CD14-positive monocyte (primary cell): Measurements from ENCODE around the gene RANBP17. TPM values are rescaled to one million over a fixed set of nuclear protein-coding genes. Genes with fewer than 3 reads are reported as not detected.

ENCODE experiments used
- DNase-seq, 3 donors: peaks; one replicate each; pipeline ENCODE4 v3.0.0-alpha.2; 2011 to 2022
- H2AFZ ChIP-seq: 2 replicates; pipeline ENCODE4 v1.6.0; 2012; ENCODE audit warnings: mild to moderate bottlenecking, low read depth, low read length, inconsistent platforms; ENCODE audit not compliant: insufficient read depth, poor library complexity, severe bottlenecking
- H3K27ac ChIP-seq, 2 donors: 1 replicate in 1 of 2; 2 replicates in 1 of 2; pipeline ENCODE4 v1.5.1; 2012 to 2013; ENCODE audit warnings: low read length in 2 of 2, control low read depth in 1 of 2, inconsistent platforms in 1 of 2, low read depth in 1 of 2, mild to moderate bottlenecking in 1 of 2
- H3K27me3 ChIP-seq, 2 donors: one replicate each; pipeline versions ENCODE4 v1.6.0 to v1.6.1; 2011 to 2013; ENCODE audit warnings: low read length in 2 of 2; ENCODE audit not compliant: control insufficient read depth in 2 of 2, insufficient read depth in 2 of 2
- H3K36me3 ChIP-seq, 2 donors: replicated peaks in 1 of 2; 1 replicate in 1 of 2; 2 replicates in 1 of 2; pipeline versions ENCODE4 v1.5.1 to v1.6.1; 2012 to 2013; ENCODE audit warnings: low read length in 2 of 2, control low read depth in 1 of 2, inconsistent platforms in 1 of 2, mild to moderate bottlenecking in 1 of 2; ENCODE audit not compliant: insufficient read depth in 2 of 2, control insufficient read depth in 1 of 2
- H3K4me1 ChIP-seq, 2 donors: 1 replicate in 1 of 2; 2 replicates in 1 of 2; pipeline versions ENCODE4 v1.5.1 to v1.6.1; 2012 to 2013; ENCODE audit warnings: low read length in 2 of 2, control low read depth in 1 of 2, inconsistent platforms in 1 of 2, mild to moderate bottlenecking in 1 of 2, moderate library complexity in 1 of 2; ENCODE audit not compliant: insufficient read depth in 2 of 2, control insufficient read depth in 1 of 2
- H3K4me2 ChIP-seq: replicated peaks from 2 replicates; pipeline ENCODE3; 2012; ENCODE audit warnings: low read length, moderate library complexity, mild to moderate bottlenecking; ENCODE audit not compliant: poor library complexity, severe bottlenecking; ENCODE audit errors: extremely low read depth
- H3K4me3 ChIP-seq, 3 experiments: fragments of 200-600 bp in 1 of 3; sonication (generic) in 1 of 3; replicated peaks in 1 of 3; 1 replicate in 2 of 3; 2 replicates in 1 of 3; pipeline ENCODE4 v1.5.1; 2011 to 2013; ENCODE audit warnings: low read length in 3 of 3, mild to moderate bottlenecking in 3 of 3, control low read depth in 2 of 3, low read depth in 2 of 3, inconsistent platforms in 1 of 3, moderate library complexity in 1 of 3
- H3K79me2 ChIP-seq: 2 replicates; pipeline ENCODE4 v1.6.0; 2012; ENCODE audit warnings: mild to moderate bottlenecking, control low read depth, inconsistent platforms, low read length, moderate library complexity; ENCODE audit not compliant: insufficient read depth
- H3K9ac ChIP-seq: 2 replicates; pipeline ENCODE4 v1.6.0; 2017; ENCODE audit warnings: low read length, mild to moderate bottlenecking; ENCODE audit not compliant: insufficient read depth, poor library complexity, severe bottlenecking
- H3K9me3 ChIP-seq, 2 donors: replicated peaks in 1 of 2; 1 replicate in 1 of 2; 2 replicates in 1 of 2; pipeline versions ENCODE4 v1.5.1 to v1.6.1; 2012 to 2013; ENCODE audit warnings: low read length in 2 of 2, control low read depth in 1 of 2; ENCODE audit not compliant: control insufficient read depth in 1 of 2, insufficient read depth in 1 of 2
- H4K20me1 ChIP-seq: 2 replicates; pipeline ENCODE4 v1.6.0; 2012; ENCODE audit warnings: mild to moderate bottlenecking, low read length, control low read depth, moderate library complexity; ENCODE audit not compliant: insufficient read depth
- H3K27ac Mint-ChIP-seq, 7 donors: one replicate each; pipeline ENCODE4 v1.8.0; 2020; ENCODE audit warnings: mild to moderate bottlenecking in 7 of 7, mixed read lengths in 7 of 7, moderate library complexity in 6 of 7, inconsistent platforms in 2 of 7
- H3K27me3 Mint-ChIP-seq, 3 donors: one replicate each; pipeline ENCODE4 v1.8.0; 2021 to 2022; ENCODE audit warnings: low read depth in 3 of 3, mild to moderate bottlenecking in 3 of 3, mixed read lengths in 3 of 3, moderate library complexity in 3 of 3, inconsistent platforms in 1 of 3
- H3K36me3 Mint-ChIP-seq, 2 donors: one replicate each; pipeline ENCODE4 v1.8.0; 2020; ENCODE audit warnings: mixed read lengths in 2 of 2, inconsistent platforms in 1 of 2, mild to moderate bottlenecking in 1 of 2
- H3K4me1 Mint-ChIP-seq: one replicate; pipeline ENCODE4 v1.8.0; 2020; ENCODE audit warnings: mild to moderate bottlenecking, mixed read lengths
- H3K4me3 Mint-ChIP-seq, 2 donors: one replicate each; pipeline ENCODE4 v1.8.0; 2020; ENCODE audit warnings: mild to moderate bottlenecking in 2 of 2, mixed read lengths in 2 of 2, moderate library complexity in 1 of 2
- H3K9me3 Mint-ChIP-seq, 7 donors: one replicate each; pipeline ENCODE4 v1.8.0; 2020 to 2022; ENCODE audit warnings: mixed read lengths in 7 of 7, mild to moderate bottlenecking in 6 of 7, moderate library complexity in 6 of 7, inconsistent platforms in 2 of 7
- CTCF ChIP-seq: fragments of 200-600 bp; IDR thresholded peaks from one replicate; pipeline ENCODE4 v1.8.0; 2022; ENCODE audit warnings: antibody characterized with exemption, mild to moderate bottlenecking
- WGBS: methylation state at CpG from one replicate; pipeline ENCODE4 v1.1.5; 2013; ENCODE audit warnings: missing lambda C conversion rate; ENCODE audit not compliant: insufficient coverage; 5-methylcytosine and 5-hydroxymethylcytosine counted together
- intact Hi-C, 2 donors: fragments of 100-400 bp; cut with micrococcal nuclease; formaldehyde crosslinking; loops; one replicate each; pipeline versions ENCODE4 v1.15.0 to v1.15.1; 2023
- polyA plus RNA-seq, 3 donors: library from polyadenylated mRNA; depleted of rRNA in 1 of 3; unstranded in 2 of 3; stranded (reverse) in 1 of 3; fragments of 300-500 nt in 2 of 3; fragments of >200 nt in 1 of 3; fragmentation: Illumina TruSeq in 2 of 3; gene quantifications; 1 replicate in 2 of 3; 2 replicates in 1 of 3; pipeline ENCODE4 v1.2.3, GENCODE V29; 2012 to 2021

RANBP17 gene
- polyA plus RNA-seq, 3 donors = 0.07 to 0.13 TPM; not detected in 1

- Histone ChIP-seq H2AFZ (no peak overlapping the region), H4K20me1 (no peaks in the 10 kb centered on the region), H3K27ac (no peak overlapping the region), H3K4me3 (no peak overlapping the region), H3K79me2 (no peaks in the 10 kb centered on the region), H3K4me2 (no peak overlapping the region), H3K36me3 (no peaks in the 10 kb centered on the region), H3K9ac (no peak overlapping the region), H3K27me3 (peaks cover 83 to 99% of the 10 kb centered on the region in 2 donors), H3K4me1 (peaks cover 21 to 29% of the 10 kb centered on the region in 2 donors), H3K9me3 (peaks cover 3 to 51% of the 10 kb centered on the region in 2 donors)
- Mint-ChIP-seq H3K9me3 (peaks cover 0 to 32% (median 18%) of the 10 kb centered on the region in 7 donors), H3K27ac (no peak overlapping the region), H3K4me3 (peak overlapping the region in 1 of 2 donors; percentile 81), H3K4me1 (peaks cover 36% of the 10 kb centered on the region), H3K36me3 (peaks cover 0 to 7% of the 10 kb centered on the region in 2 donors), H3K27me3 (peaks cover 93 to 98% (median 94%) of the 10 kb centered on the region in 3 donors)
- WGBS = 5% methylated on average over 35 of the region's 36 CpGs
- intact Hi-C loops = no loop called here
- DNase-seq = no peak
- no peak for TF ChIP-seq CTCF
Observed at GRCh38 chr5:171315386-171315891, 453.6 kb downstream of the RANBP17 start.

GRCh38 chr5:171315925-171316257, 454.1 kb downstream of the RANBP17 start:
- no peak overlapping the region for H3K27ac ChIP-seq
- Mint-ChIP-seq H3K9me3 (peaks cover 0 to 32% (median 16%) of the 10 kb centered on the region in 7 donors), H3K4me3 (peak overlapping the region in 1 of 2 donors; percentile 81), H3K4me1 (peaks cover 31% of the 10 kb centered on the region), H3K27me3 (peaks cover 93 to 98% (median 93%) of the 10 kb centered on the region in 3 donors), H3K36me3 (peaks cover 0 to 7% of the 10 kb centered on the region in 2 donors), H3K27ac (no peak overlapping the region)
- H3K27me3 ChIP-seq = peaks cover 81 to 97% of the 10 kb centered on the region in 2 donors
- no peak overlapping the region for H3K9ac ChIP-seq
- no peak for DNase-seq
- 10% methylated on average over 18 of the region's 20 CpGs for WGBS
- no peaks in the 10 kb centered on the region for H3K36me3 ChIP-seq
- no peak overlapping the region for H3K4me3 ChIP-seq
- peaks cover 20 to 27% of the 10 kb centered on the region in 2 donors for H3K4me1 ChIP-seq
- H3K9me3 ChIP-seq = peaks cover 3 to 46% of the 10 kb centered on the region in 2 donors
- no peak overlapping the region for H2AFZ ChIP-seq
- no peak overlapping the region for H3K4me2 ChIP-seq
- no peaks in the 10 kb centered on the region for H3K79me2 ChIP-seq
- intact Hi-C loops = no loop called here
- no peak for TF ChIP-seq CTCF
- no peaks in the 10 kb centered on the region for H4K20me1 ChIP-seq
